ENCODE data around the gene CHRNA7. TPM values are rescaled to one million over a fixed set of nuclear protein-coding genes. Genes with fewer than 3 reads are reported as not detected.

Gene CHRNA7
- total and polyA plus RNA-seq, 10 of the 15 experiments (the other 5 are each of a cell fraction or from before 2014, with no cell fraction given), result 0.06 to 0.15 (median 0.12) TPM; not detected in 7

DNA sequence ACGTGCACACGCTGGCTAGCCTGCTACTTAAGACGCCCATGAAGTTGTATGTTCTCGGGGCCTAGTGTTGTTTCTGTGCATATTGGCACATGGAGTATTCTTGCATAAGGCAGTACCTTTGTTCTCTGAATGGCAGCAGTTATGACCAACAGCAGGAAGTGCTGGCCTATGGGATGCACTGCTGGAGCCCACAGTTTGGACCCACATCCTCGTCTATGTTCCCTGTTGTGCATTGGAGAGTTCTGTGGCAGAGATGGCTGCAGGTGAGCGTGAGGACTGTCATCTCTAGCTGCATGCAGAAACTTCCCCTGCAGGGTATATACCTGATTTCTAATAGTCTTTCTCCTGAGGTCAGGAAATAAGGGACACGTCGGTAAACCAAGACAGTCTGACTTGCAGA, 81.8 kb downstream of the CHRNA7 start:
- ChIA-PET SMC1A (ENCODE audit: uncharacterized antibody, unreplicated experiment) (no interaction called here), POLR2A (no interaction called here), CTCF (no interaction called here), RAD21 (ENCODE audit: unreplicated experiment) (no interaction called here)
- Histone ChIP-seq H3K27me3 (replicated peaks in 1 of 2; ENCODE audit: control insufficient read depth in 2 of 2, insufficient read depth in 2 of 2, low read length in 1 of 2) (no peaks in the 10 kb centered on the region), H3K9ac (ENCODE audit: control insufficient read depth, insufficient read depth, low read length) (no peak overlapping the region), H3K27ac (ENCODE audit: control insufficient read depth, insufficient read depth) (no peak overlapping the region), H2AFZ (ENCODE audit: control insufficient read depth, low read depth, low read length) (no peak overlapping the region), H3K4me1 (ENCODE audit: control insufficient read depth, insufficient read depth, low read length) (no peaks in the 10 kb centered on the region), H3K4me2 (ENCODE audit: control insufficient read depth, insufficient read depth) (no peak overlapping the region), H3K79me2 (ENCODE audit: control insufficient read depth, insufficient read depth, low read length) (no peaks in the 10 kb centered on the region), H4K20me1 (ENCODE audit: control insufficient read depth, insufficient read depth) (no peaks in the 10 kb centered on the region), H3K9me3 (replicated peaks; ENCODE audit: control insufficient read depth, insufficient read depth, low read length) (no peaks in the 10 kb centered on the region), H3K36me3 (ENCODE audit: control insufficient read depth in 2 of 2, insufficient read depth in 2 of 2, low read length in 1 of 2) (no peaks in the 10 kb centered on the region), H3K4me3 (no peak overlapping the region)
- no peak for FAIRE-seq
- 25% methylated on average over 8 of the region's 8 CpGs for WGBS (ENCODE audit: insufficient coverage, insufficient replicate concordance, low lambda C conversion rate, missing lambda C conversion rate)
- intact Hi-C loops (cut with micrococcal nuclease; ENCODE audit: unreplicated experiment) (no loop called here), in situ Hi-C loops (cut with MboI) (no loop called here)
- ATAC-seq, result no peak
- BruUV-seq (replicated peaks), result no TSS peak
- DNase-seq (ENCODE audit: low read depth, low spot score), result no peak
- no peak for TF ChIP-seq SIN3A (IDR thresholded peaks at IDR 0.05; ENCODE audit: low read depth, low read length)
- no peak for TF ChIP-seq CHD4 (IDR thresholded peaks at IDR 0.05)
- no peak for TF ChIP-seq CHD2 (IDR thresholded peaks at IDR 0.05; ENCODE audit: borderline replicate concordance, low read depth, low read length)
- TF ChIP-seq PML (IDR thresholded peaks at IDR 0.05; ENCODE audit: low read length), result no peak
- no peak for TF ChIP-seq HDAC2 (IDR thresholded peaks at IDR 0.05)
- TF ChIP-seq BHLHE40 (IDR thresholded peaks at IDR 0.05; ENCODE audit: borderline replicate concordance in 1 of 2, low read depth in 2 of 2, low read length in 1 of 2), result no peak
- TF ChIP-seq TAF1 (IDR thresholded peaks at IDR 0.05; ENCODE audit: borderline replicate concordance, low read depth, low read length), result no peak
- no peak for TF ChIP-seq FOXM1 (IDR thresholded peaks at IDR 0.05; ENCODE audit: low read depth, low read length)
- TF ChIP-seq NRF1 (conservative IDR thresholded peaks at IDR 0.05; ENCODE audit: low read depth, low read length), result no peak
- no peak for TF ChIP-seq NFIC (IDR thresholded peaks at IDR 0.05; ENCODE audit: low read depth, low read length)
- TF ChIP-seq FOXK2 (IDR thresholded peaks at IDR 0.05), result no peak
- TF ChIP-seq MTA3 (IDR thresholded peaks at IDR 0.05; ENCODE audit: borderline replicate concordance, low read length), result no peak
- TF ChIP-seq GATAD2B (conservative IDR thresholded peaks at IDR 0.05; ENCODE audit: low read depth), result no peak
- TF ChIP-seq, protein P1, sequence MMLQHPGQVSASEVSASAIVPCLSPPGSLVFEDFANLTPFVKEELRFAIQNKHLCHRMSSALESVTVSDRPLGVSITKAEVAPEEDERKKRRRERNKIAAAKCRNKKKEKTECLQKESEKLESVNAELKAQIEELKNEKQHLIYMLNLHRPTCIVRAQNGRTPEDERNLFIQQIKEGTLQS (IDR thresholded peaks at IDR 0.05; ENCODE audit: borderline replicate concordance, extremely low read depth, low read depth, low read length), result no peak

All from GM12878 (cell line).